ENCODE data around the gene CTSH. TPM values are rescaled to one million over a fixed set of nuclear protein-coding genes. Genes with fewer than 3 reads are reported as not detected.
A peak's percentile ranks its signal among the peaks of the same experiment; 100 is the strongest.

The CTSH gene
- total and polyA plus RNA-seq, 2 experiments from 2014 or later: 19.7 to 19.9 TPM

- no peak for DNase-seq (ENCODE audit: low spot score)
- Mint-ChIP-seq H3K4me3 (no peak overlapping the region), H3K27ac (no peak overlapping the region), H3K27me3 (ENCODE audit: insufficient read depth, low read depth, poor library complexity) (peaks cover 18% of the 10 kb centered on the region), H3K9me3 (no peaks in the 10 kb centered on the region; the same call in 2 of the 3 replicates), H3K4me1 (peaks cover 4% of the 10 kb centered on the region; the same call in 2 of the 3 replicates), H3K36me3 (ENCODE audit: low read depth) (peaks cover 18% of the 10 kb centered on the region)
- Histone ChIP-seq H3K4me2 (no peak overlapping the region), H4K20me1 (replicated peaks; ENCODE audit: insufficient read depth) (no peaks in the 10 kb centered on the region), H3K4me3 (no peak overlapping the region), H3K4me1 (ENCODE audit: insufficient read depth) (no peaks in the 10 kb centered on the region), H2AFZ (no peak overlapping the region), H3F3A (replicated peaks; ENCODE audit: low read depth) (no peaks in the 10 kb centered on the region), H3K27ac (ENCODE audit: low read depth) (no peak overlapping the region), H3K9me2 (ENCODE audit: insufficient read depth) (no peaks in the 10 kb centered on the region), H3K79me2 (replicated peaks; ENCODE audit: insufficient read depth) (no peaks in the 10 kb centered on the region), H3K27me3 (ENCODE audit: insufficient read depth) (no peaks in the 10 kb centered on the region), H3K36me3 (ENCODE audit: insufficient read depth) (no peaks in the 10 kb centered on the region)
- no peak for TF ChIP-seq STAT1 (IDR thresholded peaks at IDR 0.05; ENCODE audit: unreplicated experiment)
- ATAC-seq: no peak
Measured at GRCh38 chr15:78927077-78927790, 17.6 kb downstream of the CTSH start.

GRCh38 chr15:78925956-78926743, 18.7 kb downstream of the CTSH start:
- H3K4me3 Mint-ChIP-seq: no peak overlapping the region
- peaks cover 19% of the 10 kb centered on the region for H3K27me3 Mint-ChIP-seq (ENCODE audit: insufficient read depth, low read depth, poor library complexity)

More at GRCh38 chr15:78925956-78926743, 18.7 kb downstream of the CTSH start:
- Histone ChIP-seq H4K20me1 (replicated peaks; ENCODE audit: insufficient read depth) (no peaks in the 10 kb centered on the region), H3K4me1 (ENCODE audit: insufficient read depth) (no peaks in the 10 kb centered on the region), H3K27ac (ENCODE audit: low read depth) (no peak overlapping the region), H3K36me3 (ENCODE audit: insufficient read depth) (peaks cover 7% of the 10 kb centered on the region; the same call in 1 of the 2 replicates), H3F3A (replicated peaks; ENCODE audit: low read depth) (no peaks in the 10 kb centered on the region), H3K4me2 (no peak overlapping the region), H3K4me3 (no peak overlapping the region), H3K79me2 (replicated peaks; ENCODE audit: insufficient read depth) (no peaks in the 10 kb centered on the region), H3K27me3 (ENCODE audit: insufficient read depth) (no peaks in the 10 kb centered on the region), H3K9me2 (ENCODE audit: insufficient read depth) (no peaks in the 10 kb centered on the region), H2AFZ (no peak overlapping the region)
- H3K36me3 Mint-ChIP-seq (ENCODE audit: low read depth): peaks cover 28% of the 10 kb centered on the region
- H3K4me1 Mint-ChIP-seq: peaks cover 4% of the 10 kb centered on the region; the same call in 2 of the 3 replicates
- H3K9me3 Mint-ChIP-seq: no peaks in the 10 kb centered on the region; the same call in 2 of the 3 replicates
- peak; percentile 39; the same call in 2 of the 3 replicates for ATAC-seq
- TF ChIP-seq REST (IDR thresholded peaks at IDR 0.05; ENCODE audit: unreplicated experiment) (no peak), ZNF114 (CRISPR knock-in tag; IDR thresholded peaks at IDR 0.05) (no peak), ETS1 (IDR thresholded peaks at IDR 0.05) (no peak), ZNF331 (CRISPR knock-in tag; IDR thresholded peaks at IDR 0.05; ENCODE audit: low read depth) (no peak), POLR2AphosphoS5 (IDR thresholded peaks at IDR 0.05; ENCODE audit: low read depth) (no peak), CTCF (conservative IDR thresholded peaks at IDR 0.05; ENCODE audit: low read depth in 2 of 2) (peak in 1 of 2 experiments; percentile 53; a peak in 2 of 4 replicates), CREB1 (CRISPR knock-in tag; IDR thresholded peaks at IDR 0.05; ENCODE audit: low read depth) (no peak), EZH2phosphoT487 (IDR thresholded peaks at IDR 0.05; ENCODE audit: unreplicated experiment) (no peak), JUNB (IDR thresholded peaks at IDR 0.05; ENCODE audit: unreplicated experiment) (no peak)
- H3K27ac Mint-ChIP-seq: no peak overlapping the region
- peak; percentile 24 for DNase-seq (ENCODE audit: low spot score)
